Neural progenitor cell (in vitro differentiated cells): ENCODE data around the gene ASB4. TPM values are rescaled to one million over a fixed set of nuclear protein-coding genes. Genes with fewer than 3 reads are reported as not detected.
"Not testable (repeated sequence)": the region's sequence is repeated elsewhere in the genome, so short reads cannot be mapped to it uniquely, and the experiment has no call there.

Experiments used
- DNase-seq: peaks from one replicate; pipeline ENCODE4 v3.0.0-alpha.2; 2016; ENCODE audit warnings: low spot score
- H2AFZ ChIP-seq: fragments of 200-600 bp; sonication (generic); replicated peaks from 2 replicates; pipeline ENCODE4 v1.6.1; 2016; ENCODE audit warnings: antibody characterized with exemption
- H3F3A ChIP-seq: fragments of 200-600 bp; sonication (generic); 2 replicates; pipeline ENCODE4 v1.6.1; 2016; ENCODE audit warnings: antibody characterized with exemption, low read depth
- H3K27ac ChIP-seq: fragments of 200-600 bp; sonication (generic); 2 replicates; pipeline ENCODE4 v1.5.1; 2016; ENCODE audit warnings: mild to moderate bottlenecking
- H3K27me3 ChIP-seq: fragments of 200-600 bp; sonication (generic); 2 replicates; pipeline ENCODE4 v1.6.1; 2016; ENCODE audit warnings: mild to moderate bottlenecking, moderate library complexity
- H3K36me3 ChIP-seq: fragments of 200-600 bp; sonication (generic); 2 replicates; pipeline ENCODE4 v1.5.1; 2016
- H3K4me1 ChIP-seq: fragments of 200-600 bp; sonication (generic); 2 replicates; pipeline ENCODE4 v1.6.1; 2016; ENCODE audit warnings: mixed run types
- H3K4me2 ChIP-seq: fragments of 200-600 bp; sonication (generic); 2 replicates; pipeline ENCODE4 v1.6.1; 2016
- H3K4me3 ChIP-seq: fragments of 200-600 bp; sonication (generic); 2 replicates; pipeline ENCODE4 v1.5.1; 2016
- H3K79me2 ChIP-seq: fragments of 200-600 bp; sonication (generic); 2 replicates; pipeline ENCODE4 v1.6.1; 2016; ENCODE audit warnings: low read depth
- H3K9ac ChIP-seq: fragments of 200-600 bp; sonication (generic); 2 replicates; pipeline ENCODE4 v1.6.1; 2016
- H3K9me3 ChIP-seq: fragments of 200-600 bp; sonication (generic); 2 replicates; pipeline ENCODE4 v1.5.1; 2016; ENCODE audit warnings: low read depth
- H4K20me1 ChIP-seq: fragments of 200-600 bp; sonication (generic); 2 replicates; pipeline ENCODE4 v1.6.1; 2016; ENCODE audit warnings: low read depth
- H3K27ac Mint-ChIP-seq: 3 replicates; pipeline ENCODE4 v1.8.0; 2021; ENCODE audit warnings: mixed read lengths
- H3K27me3 Mint-ChIP-seq: 2 replicates; pipeline ENCODE4 v1.8.0; 2022; ENCODE audit warnings: low read depth, mild to moderate bottlenecking, inconsistent platforms, moderate library complexity, mixed read lengths; ENCODE audit not compliant: insufficient read depth
- H3K36me3 Mint-ChIP-seq: 3 replicates; pipeline ENCODE4 v1.8.0; 2021; ENCODE audit warnings: mixed read lengths
- H3K4me1 Mint-ChIP-seq: 3 replicates; pipeline ENCODE4 v1.8.0; 2021; ENCODE audit warnings: mixed read lengths
- H3K4me3 Mint-ChIP-seq: 3 replicates; pipeline ENCODE4 v1.8.0; 2021; ENCODE audit warnings: mild to moderate bottlenecking, moderate library complexity, mixed read lengths
- H3K9me3 Mint-ChIP-seq: 3 replicates; pipeline ENCODE4 v1.8.0; 2020; ENCODE audit warnings: mixed read lengths
- EZH2 ChIP-seq: fragments of 200-600 bp; sonication (generic); IDR thresholded peaks from 2 replicates; pipeline ENCODE4 v1.6.1; 2017; ENCODE audit warnings: antibody characterized with exemption, mild to moderate bottlenecking, moderate library complexity
- EZH2phosphoT487 ChIP-seq: fragments of 200-600 bp; sonication (generic); IDR thresholded peaks from 2 replicates; pipeline ENCODE4 v1.6.1; 2017; ENCODE audit warnings: antibody characterized with exemption
- total RNA-seq: library from RNA; depleted of rRNA; stranded (reverse); fragments of >200 nt; gene quantifications from 2 replicates; pipeline ENCODE4 v1.2.3, GENCODE V29; 2015; ENCODE audit warnings: low replicate concordance
- TF ChIP-seq, protein P1 (sequence below): fragments of 200-600 bp; sonication (generic); IDR thresholded peaks from 2 replicates; pipeline ENCODE4 v1.5.1; 2017; ENCODE audit warnings: antibody characterized with exemption, mild to moderate bottlenecking

The ASB4 gene
- total RNA-seq, 1 donor from 2014 or later = not detected

GRCh38 chr7:95454438-95455045, 31.2 kb upstream of the ASB4 start:
- no peak overlapping the region for H3K4me3 Mint-ChIP-seq

DNA sequence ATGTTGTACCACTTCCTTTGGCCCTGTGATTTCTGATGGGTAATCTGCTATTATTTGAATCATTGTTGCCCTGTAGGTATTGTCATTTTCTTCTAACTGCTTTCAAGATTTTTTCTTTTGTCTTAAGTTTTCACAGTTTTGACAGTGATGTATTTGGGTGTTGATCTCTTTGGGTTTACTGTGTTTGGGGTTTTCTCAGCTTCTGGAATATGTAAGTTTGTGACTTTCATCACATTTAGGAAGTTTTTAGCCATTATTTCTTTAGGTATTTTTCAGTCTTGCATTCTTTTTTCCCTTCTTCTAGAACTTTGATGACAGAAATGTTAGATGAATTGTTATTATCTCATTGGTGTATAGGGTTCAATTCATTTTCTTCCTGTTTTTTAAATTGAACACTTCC, 27.8 kb upstream of the ASB4 start:
- H3K36me3 Mint-ChIP-seq = peaks cover 32% of the 10 kb centered on the region
- H3K27me3 Mint-ChIP-seq = peaks cover 7% of the 10 kb centered on the region
- Histone ChIP-seq H3K9ac (no peak overlapping the region), H3K27ac (no peak overlapping the region), H3K9me3 (peaks cover 9% of the 10 kb centered on the region), H3K4me3 (no peak overlapping the region), H3K79me2 (no peaks in the 10 kb centered on the region), H2AFZ (no peak overlapping the region), H3F3A (no peaks in the 10 kb centered on the region), H3K36me3 (no peaks in the 10 kb centered on the region), H4K20me1 (no peaks in the 10 kb centered on the region), H3K4me1 (no peaks in the 10 kb centered on the region), H3K4me2 (no peak overlapping the region), H3K27me3 (no peaks in the 10 kb centered on the region)
- H3K9me3 Mint-ChIP-seq = peaks cover 54% of the 10 kb centered on the region
- no peak overlapping the region for H3K27ac Mint-ChIP-seq
- H3K4me1 Mint-ChIP-seq = peaks cover 2% of the 10 kb centered on the region
- no peak for DNase-seq
- TF ChIP-seq, protein P1, sequence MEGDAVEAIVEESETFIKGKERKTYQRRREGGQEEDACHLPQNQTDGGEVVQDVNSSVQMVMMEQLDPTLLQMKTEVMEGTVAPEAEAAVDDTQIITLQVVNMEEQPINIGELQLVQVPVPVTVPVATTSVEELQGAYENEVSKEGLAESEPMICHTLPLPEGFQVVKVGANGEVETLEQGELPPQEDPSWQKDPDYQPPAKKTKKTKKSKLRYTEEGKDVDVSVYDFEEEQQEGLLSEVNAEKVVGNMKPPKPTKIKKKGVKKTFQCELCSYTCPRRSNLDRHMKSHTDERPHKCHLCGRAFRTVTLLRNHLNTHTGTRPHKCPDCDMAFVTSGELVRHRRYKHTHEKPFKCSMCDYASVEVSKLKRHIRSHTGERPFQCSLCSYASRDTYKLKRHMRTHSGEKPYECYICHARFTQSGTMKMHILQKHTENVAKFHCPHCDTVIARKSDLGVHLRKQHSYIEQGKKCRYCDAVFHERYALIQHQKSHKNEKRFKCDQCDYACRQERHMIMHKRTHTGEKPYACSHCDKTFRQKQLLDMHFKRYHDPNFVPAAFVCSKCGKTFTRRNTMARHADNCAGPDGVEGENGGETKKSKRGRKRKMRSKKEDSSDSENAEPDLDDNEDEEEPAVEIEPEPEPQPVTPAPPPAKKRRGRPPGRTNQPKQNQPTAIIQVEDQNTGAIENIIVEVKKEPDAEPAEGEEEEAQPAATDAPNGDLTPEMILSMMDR = no peak
- TF ChIP-seq EZH2 (no peak), EZH2phosphoT487 (no peak)
- no peak overlapping the region for H3K4me3 Mint-ChIP-seq

More at GRCh38 chr7:95454438-95455045, 31.2 kb upstream of the ASB4 start:
- Histone ChIP-seq H3K79me2 (no peaks in the 10 kb centered on the region), H3K36me3 (no peaks in the 10 kb centered on the region), H3K4me3 (no peak overlapping the region), H3K27ac (no peak overlapping the region), H3K9ac (no peak overlapping the region), H3K4me2 (no peak overlapping the region), H3K4me1 (no peaks in the 10 kb centered on the region), H2AFZ (no peak overlapping the region), H4K20me1 (no peaks in the 10 kb centered on the region), H3K9me3 (peaks cover 5% of the 10 kb centered on the region), H3K27me3 (no peaks in the 10 kb centered on the region), H3F3A (no peaks in the 10 kb centered on the region)
- peaks cover 28% of the 10 kb centered on the region for H3K9me3 Mint-ChIP-seq
- H3K27ac Mint-ChIP-seq = no peak overlapping the region
- peaks cover 13% of the 10 kb centered on the region for H3K4me1 Mint-ChIP-seq
- H3K36me3 Mint-ChIP-seq = peaks cover 14% of the 10 kb centered on the region
- TF ChIP-seq EZH2 = no peak
- no peak for TF ChIP-seq EZH2phosphoT487
- TF ChIP-seq, protein P1 = no peak
- DNase-seq = no peak
- H3K27me3 Mint-ChIP-seq = no peaks in the 10 kb centered on the region

GRCh38 chr7:95460653-95461052, 25.1 kb upstream of the ASB4 start:
- not testable (repeated sequence) for H3K4me1 ChIP-seq, H2AFZ ChIP-seq, H4K20me1 ChIP-seq, H3K79me2 ChIP-seq, H3F3A ChIP-seq, H3K4me3 ChIP-seq, DNase-seq, H3K9ac ChIP-seq, H3K4me2 ChIP-seq, H3K27ac Mint-ChIP-seq, H3K27ac ChIP-seq, H3K36me3 ChIP-seq, H3K4me1 Mint-ChIP-seq, H3K27me3 ChIP-seq, H3K4me3 Mint-ChIP-seq, H3K27me3 Mint-ChIP-seq, H3K9me3 ChIP-seq
- peaks cover 40% of the 10 kb centered on the region for H3K36me3 Mint-ChIP-seq
- peaks cover 56% of the 10 kb centered on the region for H3K9me3 Mint-ChIP-seq

DNA sequence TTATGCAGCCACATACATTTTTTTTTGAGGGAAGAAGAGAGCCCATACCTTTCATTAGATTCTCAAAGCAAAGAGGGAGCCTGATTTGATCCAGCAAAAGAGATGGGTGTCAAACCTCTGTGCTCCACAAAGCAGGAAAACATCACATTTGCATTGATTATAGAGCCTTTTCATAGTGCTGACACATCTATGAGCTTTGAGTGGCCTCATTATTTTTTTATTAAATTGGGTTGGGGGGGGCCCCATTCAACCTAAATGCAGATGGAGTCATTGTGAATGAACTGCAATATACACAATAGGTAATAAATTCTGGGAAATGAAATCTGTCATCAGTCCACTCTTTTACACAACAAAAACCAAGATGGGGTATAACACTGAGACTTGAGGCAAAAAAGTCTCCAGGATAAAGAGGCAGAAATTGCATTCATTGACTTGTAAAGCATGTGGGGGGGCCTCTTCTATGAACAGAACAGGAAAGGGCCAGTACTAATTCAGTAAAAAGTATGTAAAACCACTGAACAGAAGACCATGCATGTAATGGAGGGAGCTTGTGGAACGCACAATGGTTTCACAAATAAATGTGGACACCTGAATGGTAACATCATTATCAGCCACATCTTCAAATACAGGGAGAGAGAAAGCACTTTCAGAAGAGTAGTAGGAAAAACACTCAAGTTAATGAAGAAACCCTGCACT, 17.7 kb upstream of the ASB4 start:
- peak overlapping the region; percentile 95 for H3K27ac Mint-ChIP-seq
- Histone ChIP-seq H3F3A (peaks cover 31% of the 10 kb centered on the region), H3K9ac (no peak overlapping the region), H3K79me2 (no peaks in the 10 kb centered on the region), H3K36me3 (no peaks in the 10 kb centered on the region), H3K27ac (no peak overlapping the region), H3K4me1 (peaks cover 38% of the 10 kb centered on the region), H3K4me2 (no peak overlapping the region), H3K27me3 (no peaks in the 10 kb centered on the region), H3K4me3 (no peak overlapping the region), H2AFZ (no peak overlapping the region), H3K9me3 (no peaks in the 10 kb centered on the region), H4K20me1 (no peaks in the 10 kb centered on the region)
- no peak for DNase-seq
- TF ChIP-seq EZH2 (no peak), EZH2phosphoT487 (no peak)
- TF ChIP-seq, protein P1 = no peak
- peaks cover 57% of the 10 kb centered on the region for H3K4me1 Mint-ChIP-seq
- H3K4me3 Mint-ChIP-seq = no peak overlapping the region
- no peaks in the 10 kb centered on the region for H3K27me3 Mint-ChIP-seq
- H3K9me3 Mint-ChIP-seq = peaks cover 12% of the 10 kb centered on the region
- peaks cover 18% of the 10 kb centered on the region for H3K36me3 Mint-ChIP-seq
